ENCODE results near the gene CALR3. TPM values are rescaled to one million over a fixed set of nuclear protein-coding genes. Genes with fewer than 3 reads are reported as not detected.
"Not testable (repeated sequence)": the region's sequence is repeated elsewhere in the genome, so short reads cannot be mapped to it uniquely, and the experiment has no call there.

The CALR3 gene
- total RNA-seq = not detected
- long read RNA-seq, donor 1 = 0 reads
- long read RNA-seq, donor 2 = 0 reads

GRCh38 chr19:16495982-16496612, at the start of gene CALR3, which contains the start of gene C19orf44:
Gene CALR3 (minus strand): TSS chr19:16496167. CDS start chr19:16496129, 38 bp downstream.
Gene C19orf44 (plus strand): TSS chr19:16496394. CDS start chr19:16500793, 4,399 bp downstream.
- peak; percentile 100 for DNase-seq (ENCODE audit: low spot score)
- intact Hi-C loops (cut with DNase I) = no loop called here

GRCh38 chr19:16544473-16545231, 48.7 kb upstream of the CALR3 start:
- intact Hi-C loops (cut with DNase I) = no loop called here
- DNase-seq (ENCODE audit: low spot score) = no peak

GRCh38 chr19:16543734-16544133, 47.8 kb upstream of the CALR3 start:
- DNase-seq (ENCODE audit: low spot score); intact Hi-C loops (cut with DNase I): not testable (repeated sequence)

- intact Hi-C loops (cut with DNase I) = no loop called here
- no peak for DNase-seq (ENCODE audit: low spot score)
These were observed 47.0 kb upstream of the CALR3 start for GRCh38 chr19:16542910-16543472.

- intact Hi-C loops (cut with DNase I) = no loop called here
- DNase-seq (ENCODE audit: low spot score) = peak; percentile 98
These were observed 46.3 kb upstream of the CALR3 start, which contains the start of gene CHERP for GRCh38 chr19:16542045-16542909. Gene CHERP (minus strand): TSS chr19:16542437. CDS start chr19:16542378, 59 bp downstream.

- no peak for DNase-seq (ENCODE audit: low spot score)
- intact Hi-C loops (cut with DNase I) = no loop called here
These were observed 45.6 kb upstream of the CALR3 start for GRCh38 chr19:16541526-16542044.

GRCh38 chr19:16540948-16541347, 45.0 kb upstream of the CALR3 start:
- DNase-seq (ENCODE audit: low spot score) = no peak
- intact Hi-C loops (cut with DNase I) = no loop called here

- DNase-seq (ENCODE audit: low spot score) = no peak
- intact Hi-C loops (cut with DNase I) = no loop called here
These were observed 41.1 kb upstream of the CALR3 start for GRCh38 chr19:16537111-16537510.

- no peak for DNase-seq (ENCODE audit: low spot score)
- intact Hi-C loops (cut with DNase I) = no loop called here
These were observed 40.2 kb upstream of the CALR3 start for GRCh38 chr19:16536130-16536529.

GRCh38 chr19:16535381-16535780, 39.4 kb upstream of the CALR3 start:
- intact Hi-C loops (cut with DNase I) = no loop called here
- no peak for DNase-seq (ENCODE audit: low spot score)

- DNase-seq (ENCODE audit: low spot score) = no peak
- intact Hi-C loops (cut with DNase I) = no loop called here
These were observed 36.7 kb upstream of the CALR3 start for GRCh38 chr19:16532440-16533234.

GRCh38 chr19:16531380-16531669, 35.4 kb upstream of the CALR3 start:
- no peak for DNase-seq (ENCODE audit: low spot score)
- intact Hi-C loops (cut with DNase I) = no loop called here

GRCh38 chr19:16530540-16531379, 34.8 kb upstream of the CALR3 start:
- intact Hi-C loops (cut with DNase I) = no loop called here

GRCh38 chr19:16529466-16530144, 33.6 kb upstream of the CALR3 start:
- DNase-seq (ENCODE audit: low spot score) = no peak
- intact Hi-C loops (cut with DNase I) = loop anchor here in 1 of 2 donors (5.0 kb wide), 1 partner anchor 178 kb away; no protein-coding TSS in a partner anchor

More at GRCh38 chr19:16530540-16531379, 34.8 kb upstream of the CALR3 start:
- DNase-seq (ENCODE audit: low spot score) = no peak

- intact Hi-C loops (cut with DNase I) = loop anchor here in 1 of 2 donors (5.0 kb wide), 1 partner anchor 179 kb away; no protein-coding TSS in a partner anchor
- no peak for DNase-seq (ENCODE audit: low spot score)
These were observed 32.1 kb upstream of the CALR3 start for GRCh38 chr19:16527971-16528521.

GRCh38 chr19:16527334-16527935, 31.5 kb upstream of the CALR3 start:
- intact Hi-C loops (cut with DNase I) = loop anchor here in 1 of 2 donors (5.0 kb wide), 1 partner anchor 180 kb away; no protein-coding TSS in a partner anchor

More at GRCh38 chr19:16527334-16527935, 31.5 kb upstream of the CALR3 start:
- DNase-seq (ENCODE audit: low spot score) = no peak

All from posterior vena cava (tissue), 2 donors.